ENCODE measurements around the gene NTN3.

- no peak for TF ChIP-seq CTCF (conservative IDR thresholded peaks at IDR 0.05)
- no peak for TF ChIP-seq ZFX (IDR thresholded peaks at IDR 0.05)
Observed at GRCh38 chr16:2422123-2422867, 48.8 kb upstream of the NTN3 start.

All from C4-2B (cell line).